ENCODE results near the gene KRTAP6-3. TPM values are rescaled to one million over a fixed set of nuclear protein-coding genes. Genes with fewer than 3 reads are reported as not detected.

KRTAP6-3 gene
- polyA plus RNA-seq, 2 of the 4 experiments (the other 2 are of a cell fraction): not detected

Small RNA genes within 50 kb of the gene (small RNA-seq; reads per million reads assigned to genes)
- 0 reads per million in 6 experiments for gene KRTAP20-1
- gene KRTAP20-3: 0 reads per million in 6 experiments
- 0 reads per million in 6 experiments for gene KRTAP20-4
- gene KRTAP22-1: 0 reads per million in 6 experiments
- gene KRTAP22-2: 0 reads per million in 6 experiments

Other genes with a start within 250 kb of the KRTAP6-3 start
- not detected in 2 replicates for gene KRTAP23-1, start 243.8 kb upstream of the KRTAP6-3 start, polyA plus RNA-seq (2011; rRNA removed)
- gene KRTAP23-1, start 243.8 kb upstream of the KRTAP6-3 start, polyA plus RNA-seq (2017; fragmentation: RNase III; extraction: RNeasy Plus Mini Kit Qiagen cat#74134 plus additional on column Dnase treatment): not detected in 3 replicates
- not detected in 2 replicates for gene KRTAP13-2, start 220.2 kb upstream of the KRTAP6-3 start, polyA plus RNA-seq (2011; rRNA removed)
- not detected in 3 replicates for gene KRTAP13-2, start 220.2 kb upstream of the KRTAP6-3 start, polyA plus RNA-seq (2017; fragmentation: RNase III; extraction: RNeasy Plus Mini Kit Qiagen cat#74134 plus additional on column Dnase treatment)
- not detected in 2 replicates for gene KRTAP13-1, start 196.4 kb upstream of the KRTAP6-3 start, polyA plus RNA-seq (2011; rRNA removed)
- not detected in 3 replicates for gene KRTAP13-1, start 196.4 kb upstream of the KRTAP6-3 start, polyA plus RNA-seq (2017; fragmentation: RNase III; extraction: RNeasy Plus Mini Kit Qiagen cat#74134 plus additional on column Dnase treatment)
- not detected in 2 replicates for gene KRTAP13-3, start 166.5 kb upstream of the KRTAP6-3 start, polyA plus RNA-seq (2011; rRNA removed)
- not detected in 3 replicates for gene KRTAP13-3, start 166.5 kb upstream of the KRTAP6-3 start, polyA plus RNA-seq (2017; fragmentation: RNase III; extraction: RNeasy Plus Mini Kit Qiagen cat#74134 plus additional on column Dnase treatment)
- gene KRTAP13-4, start 162.2 kb upstream of the KRTAP6-3 start, polyA plus RNA-seq (2011; rRNA removed): not detected in 2 replicates
- gene KRTAP13-4, start 162.2 kb upstream of the KRTAP6-3 start, polyA plus RNA-seq (2017; fragmentation: RNase III; extraction: RNeasy Plus Mini Kit Qiagen cat#74134 plus additional on column Dnase treatment): not detected in 3 replicates
- gene KRTAP15-1, start 152.2 kb upstream of the KRTAP6-3 start, polyA plus RNA-seq (2011; rRNA removed): not detected in 2 replicates
- not detected in 3 replicates for gene KRTAP15-1, start 152.2 kb upstream of the KRTAP6-3 start, polyA plus RNA-seq (2017; fragmentation: RNase III; extraction: RNeasy Plus Mini Kit Qiagen cat#74134 plus additional on column Dnase treatment)
- gene KRTAP19-1, start 112.1 kb upstream of the KRTAP6-3 start, polyA plus RNA-seq (2011; rRNA removed): not detected in 2 replicates
- gene KRTAP19-1, start 112.1 kb upstream of the KRTAP6-3 start, polyA plus RNA-seq (2017; fragmentation: RNase III; extraction: RNeasy Plus Mini Kit Qiagen cat#74134 plus additional on column Dnase treatment): not detected in 3 replicates
- not detected in 2 replicates for gene KRTAP19-2, start 105.0 kb upstream of the KRTAP6-3 start, polyA plus RNA-seq (2011; rRNA removed)
- not detected in 3 replicates for gene KRTAP19-2, start 105.0 kb upstream of the KRTAP6-3 start, polyA plus RNA-seq (2017; fragmentation: RNase III; extraction: RNeasy Plus Mini Kit Qiagen cat#74134 plus additional on column Dnase treatment)
- gene KRTAP19-3, start 100.4 kb upstream of the KRTAP6-3 start, polyA plus RNA-seq (2011; rRNA removed): not detected in 2 replicates
- not detected in 3 replicates for gene KRTAP19-3, start 100.4 kb upstream of the KRTAP6-3 start, polyA plus RNA-seq (2017; fragmentation: RNase III; extraction: RNeasy Plus Mini Kit Qiagen cat#74134 plus additional on column Dnase treatment)
- gene KRTAP19-4, start 95.3 kb upstream of the KRTAP6-3 start, polyA plus RNA-seq (2011; rRNA removed): not detected in 2 replicates
- not detected in 3 replicates for gene KRTAP19-4, start 95.3 kb upstream of the KRTAP6-3 start, polyA plus RNA-seq (2017; fragmentation: RNase III; extraction: RNeasy Plus Mini Kit Qiagen cat#74134 plus additional on column Dnase treatment)
- gene KRTAP19-5, start 90.3 kb upstream of the KRTAP6-3 start, polyA plus RNA-seq (2011; rRNA removed): not detected in 2 replicates
- not detected in 3 replicates for gene KRTAP19-5, start 90.3 kb upstream of the KRTAP6-3 start, polyA plus RNA-seq (2017; fragmentation: RNase III; extraction: RNeasy Plus Mini Kit Qiagen cat#74134 plus additional on column Dnase treatment)
- not detected in 2 replicates for gene KRTAP19-6, start 50.6 kb upstream of the KRTAP6-3 start, polyA plus RNA-seq (2011; rRNA removed)
- gene KRTAP19-6, start 50.6 kb upstream of the KRTAP6-3 start, polyA plus RNA-seq (2017; fragmentation: RNase III; extraction: RNeasy Plus Mini Kit Qiagen cat#74134 plus additional on column Dnase treatment): not detected in 3 replicates
- not detected in 2 replicates for gene KRTAP19-7, start 31.1 kb upstream of the KRTAP6-3 start, polyA plus RNA-seq (2011; rRNA removed)
- gene KRTAP19-7, start 31.1 kb upstream of the KRTAP6-3 start, polyA plus RNA-seq (2017; fragmentation: RNase III; extraction: RNeasy Plus Mini Kit Qiagen cat#74134 plus additional on column Dnase treatment): not detected in 3 replicates
- not detected in 2 replicates for gene KRTAP22-2, start 2.0 kb upstream of the KRTAP6-3 start, polyA plus RNA-seq (2011; rRNA removed)
- gene KRTAP22-2, start 2.0 kb upstream of the KRTAP6-3 start, polyA plus RNA-seq (2017; fragmentation: RNase III; extraction: RNeasy Plus Mini Kit Qiagen cat#74134 plus additional on column Dnase treatment): not detected in 3 replicates
- not detected in 2 replicates for gene KRTAP6-2, start 6.5 kb downstream of the KRTAP6-3 start, polyA plus RNA-seq (2011; rRNA removed)
- not detected in 3 replicates for gene KRTAP6-2, start 6.5 kb downstream of the KRTAP6-3 start, polyA plus RNA-seq (2017; fragmentation: RNase III; extraction: RNeasy Plus Mini Kit Qiagen cat#74134 plus additional on column Dnase treatment)
- not detected in 2 replicates for gene KRTAP22-1, start 8.6 kb downstream of the KRTAP6-3 start, polyA plus RNA-seq (2011; rRNA removed)
- gene KRTAP22-1, start 8.6 kb downstream of the KRTAP6-3 start, polyA plus RNA-seq (2017; fragmentation: RNase III; extraction: RNeasy Plus Mini Kit Qiagen cat#74134 plus additional on column Dnase treatment): not detected in 3 replicates
- not detected in 2 replicates for gene KRTAP6-1, start 21.5 kb downstream of the KRTAP6-3 start, polyA plus RNA-seq (2011; rRNA removed)
- not detected in 3 replicates for gene KRTAP6-1, start 21.5 kb downstream of the KRTAP6-3 start, polyA plus RNA-seq (2017; fragmentation: RNase III; extraction: RNeasy Plus Mini Kit Qiagen cat#74134 plus additional on column Dnase treatment)
- not detected in 2 replicates for gene KRTAP20-1, start 24.0 kb downstream of the KRTAP6-3 start, polyA plus RNA-seq (2011; rRNA removed)
- not detected in 3 replicates for gene KRTAP20-1, start 24.0 kb downstream of the KRTAP6-3 start, polyA plus RNA-seq (2017; fragmentation: RNase III; extraction: RNeasy Plus Mini Kit Qiagen cat#74134 plus additional on column Dnase treatment)
- gene KRTAP20-4, start 28.2 kb downstream of the KRTAP6-3 start, polyA plus RNA-seq (2011; rRNA removed): not detected in 2 replicates
- not detected in 3 replicates for gene KRTAP20-4, start 28.2 kb downstream of the KRTAP6-3 start, polyA plus RNA-seq (2017; fragmentation: RNase III; extraction: RNeasy Plus Mini Kit Qiagen cat#74134 plus additional on column Dnase treatment)
- not detected in 2 replicates for gene KRTAP20-2, start 42.8 kb downstream of the KRTAP6-3 start, polyA plus RNA-seq (2011; rRNA removed)
- not detected in 3 replicates for gene KRTAP20-2, start 42.8 kb downstream of the KRTAP6-3 start, polyA plus RNA-seq (2017; fragmentation: RNase III; extraction: RNeasy Plus Mini Kit Qiagen cat#74134 plus additional on column Dnase treatment)
- not detected in 2 replicates for gene KRTAP20-3, start 50.4 kb downstream of the KRTAP6-3 start, polyA plus RNA-seq (2011; rRNA removed)
- gene KRTAP20-3, start 50.4 kb downstream of the KRTAP6-3 start, polyA plus RNA-seq (2017; fragmentation: RNase III; extraction: RNeasy Plus Mini Kit Qiagen cat#74134 plus additional on column Dnase treatment): not detected in 3 replicates
- not detected in 2 replicates for gene KRTAP21-3, start 126.3 kb downstream of the KRTAP6-3 start, polyA plus RNA-seq (2011; rRNA removed)
- not detected in 3 replicates for gene KRTAP21-3, start 126.3 kb downstream of the KRTAP6-3 start, polyA plus RNA-seq (2017; fragmentation: RNase III; extraction: RNeasy Plus Mini Kit Qiagen cat#74134 plus additional on column Dnase treatment)
- gene KRTAP21-2, start 154.8 kb downstream of the KRTAP6-3 start, polyA plus RNA-seq (2011; rRNA removed): not detected in 2 replicates
- not detected in 3 replicates for gene KRTAP21-2, start 154.8 kb downstream of the KRTAP6-3 start, polyA plus RNA-seq (2017; fragmentation: RNase III; extraction: RNeasy Plus Mini Kit Qiagen cat#74134 plus additional on column Dnase treatment)
- gene KRTAP21-1, start 163.0 kb downstream of the KRTAP6-3 start, polyA plus RNA-seq (2011; rRNA removed): not detected in 2 replicates
- gene KRTAP21-1, start 163.0 kb downstream of the KRTAP6-3 start, polyA plus RNA-seq (2017; fragmentation: RNase III; extraction: RNeasy Plus Mini Kit Qiagen cat#74134 plus additional on column Dnase treatment): not detected in 3 replicates
- not detected in 2 replicates for gene KRTAP8-1, start 220.8 kb downstream of the KRTAP6-3 start, polyA plus RNA-seq (2011; rRNA removed)
- not detected in 3 replicates for gene KRTAP8-1, start 220.8 kb downstream of the KRTAP6-3 start, polyA plus RNA-seq (2017; fragmentation: RNase III; extraction: RNeasy Plus Mini Kit Qiagen cat#74134 plus additional on column Dnase treatment)
- not detected in 2 replicates for gene KRTAP7-1, start 237.3 kb downstream of the KRTAP6-3 start, polyA plus RNA-seq (2011; rRNA removed)
- not detected in 3 replicates for gene KRTAP7-1, start 237.3 kb downstream of the KRTAP6-3 start, polyA plus RNA-seq (2017; fragmentation: RNase III; extraction: RNeasy Plus Mini Kit Qiagen cat#74134 plus additional on column Dnase treatment)